HG02571 (cell line): ENCODE results near the gene TPM1.

Experiments used
- ATAC-seq: cut with Tn5 transposase; IDR thresholded peaks from one replicate; pipeline ENCODE4 v1.9.1; 2021; ENCODE audit warnings: mild to moderate bottlenecking, moderate library complexity; ENCODE audit not compliant: unreplicated experiment

The TPM1 gene

DNA sequence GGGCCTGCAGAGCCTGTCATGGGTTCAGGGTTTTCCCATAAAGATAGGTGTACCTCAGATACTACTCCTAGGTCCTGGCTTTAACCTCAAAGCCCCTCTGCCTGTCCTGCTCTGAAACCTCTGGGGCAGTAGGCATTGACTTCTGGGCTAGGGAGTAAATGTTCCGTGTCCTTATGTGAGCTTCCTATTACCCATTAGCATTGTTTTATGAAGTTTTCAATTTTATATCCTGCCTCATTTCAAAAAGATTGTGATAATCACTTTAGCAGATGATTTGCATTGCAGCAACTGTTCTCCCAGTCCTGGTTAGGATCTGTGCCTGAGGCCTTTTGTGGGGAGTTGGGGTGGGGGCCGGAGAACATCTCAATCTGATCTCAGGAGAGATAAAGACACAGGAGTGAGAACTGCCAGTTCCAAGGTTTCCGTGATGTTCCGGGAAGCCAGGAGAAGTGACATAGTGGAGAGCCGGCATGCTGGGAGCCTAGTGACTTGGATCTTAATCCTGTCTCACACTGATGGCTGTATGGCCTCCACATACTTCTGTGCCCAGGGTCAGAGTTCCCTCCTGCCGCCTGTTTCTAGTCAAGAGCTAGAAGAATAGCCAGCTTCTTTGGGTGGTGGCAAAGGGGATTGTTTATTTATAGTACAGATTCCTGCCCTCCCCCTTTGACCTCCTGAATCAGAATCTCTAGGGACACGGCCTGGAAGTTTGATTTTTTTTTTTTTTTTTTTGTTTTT, 10.6 kb downstream of the TPM1 start:
- no peak for ATAC-seq

GRCh38 chr15:63054281-63054683, 11.7 kb downstream of the TPM1 start:
- no peak for ATAC-seq

DNA sequence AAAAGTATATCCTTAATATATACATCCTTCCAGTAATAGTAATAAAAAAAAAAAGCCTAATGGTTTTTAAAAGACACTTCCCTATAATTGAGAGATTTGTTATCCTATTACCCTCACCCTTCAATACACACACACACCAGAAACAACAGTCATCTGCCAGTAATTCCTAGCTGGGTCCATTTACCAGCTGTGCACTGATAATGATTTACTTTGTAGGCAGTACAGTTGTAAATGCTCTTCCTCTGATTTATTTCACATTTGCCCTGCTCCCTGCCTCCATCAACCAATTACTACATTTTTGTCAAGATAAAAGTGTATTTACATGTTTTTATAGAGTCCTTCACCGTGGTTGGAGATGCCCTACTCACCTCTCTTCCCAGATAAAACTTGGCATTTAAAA, 12.4 kb downstream of the TPM1 start:
- ATAC-seq = no peak

GRCh38 chr15:63056829-63057228, 14.3 kb downstream of the TPM1 start:
- no peak for ATAC-seq

- ATAC-seq = no peak
These were observed 15.2 kb downstream of the TPM1 start for GRCh38 chr15:63057468-63058345.

- ATAC-seq = no peak
These were observed 16.5 kb downstream of the TPM1 start for GRCh38 chr15:63059075-63059474.

DNA sequence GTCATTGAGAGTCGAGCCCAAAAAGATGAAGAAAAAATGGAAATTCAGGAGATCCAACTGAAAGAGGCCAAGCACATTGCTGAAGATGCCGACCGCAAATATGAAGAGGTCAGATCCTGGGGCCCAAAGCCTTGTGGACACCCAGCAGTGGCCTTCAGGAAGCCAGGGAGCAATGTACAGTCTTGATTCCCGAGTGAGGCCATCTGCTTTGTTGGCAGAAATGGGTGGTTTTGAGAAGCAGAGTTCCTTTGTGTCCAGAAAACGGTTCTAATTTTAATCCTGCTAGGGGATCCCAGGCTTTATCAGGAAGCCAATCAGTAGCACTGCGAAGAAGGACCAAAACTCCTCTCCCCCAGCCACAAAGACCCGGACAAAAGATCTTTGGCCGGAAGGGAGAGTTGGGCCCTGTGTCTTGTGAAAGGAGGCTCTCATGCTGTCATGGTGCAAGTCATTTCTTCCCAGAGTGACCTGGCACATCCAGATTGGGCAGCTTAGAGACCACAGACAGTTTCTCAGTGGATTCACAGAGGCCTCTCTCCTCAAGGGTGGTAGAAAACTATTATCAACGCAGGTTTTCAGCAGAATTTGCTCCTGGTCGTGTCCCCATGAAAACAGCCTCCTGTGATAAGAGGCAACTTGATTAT, 17.1 kb downstream of the TPM1 start:
- no peak for ATAC-seq

DNA sequence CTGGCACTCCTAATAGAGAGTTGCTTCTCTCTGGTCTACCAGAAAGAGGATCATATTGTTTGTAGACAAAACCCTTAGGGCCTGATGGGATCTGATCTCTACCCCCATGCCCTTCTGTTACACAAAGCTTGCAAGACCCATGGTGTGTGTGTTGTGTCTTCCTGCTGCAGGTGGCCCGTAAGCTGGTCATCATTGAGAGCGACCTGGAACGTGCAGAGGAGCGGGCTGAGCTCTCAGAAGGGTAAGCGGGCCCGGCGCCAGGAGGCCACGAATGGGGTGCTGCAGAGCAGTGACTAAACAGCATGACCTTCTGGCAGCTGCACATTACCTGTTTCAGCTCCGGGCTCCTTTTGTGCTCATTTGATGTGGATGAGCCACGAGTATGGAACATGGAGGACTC, 18.2 kb downstream of the TPM1 start:
- no peak for ATAC-seq

GRCh38 chr15:63061975-63062374, 19.4 kb downstream of the TPM1 start:
- no peak for ATAC-seq

DNA sequence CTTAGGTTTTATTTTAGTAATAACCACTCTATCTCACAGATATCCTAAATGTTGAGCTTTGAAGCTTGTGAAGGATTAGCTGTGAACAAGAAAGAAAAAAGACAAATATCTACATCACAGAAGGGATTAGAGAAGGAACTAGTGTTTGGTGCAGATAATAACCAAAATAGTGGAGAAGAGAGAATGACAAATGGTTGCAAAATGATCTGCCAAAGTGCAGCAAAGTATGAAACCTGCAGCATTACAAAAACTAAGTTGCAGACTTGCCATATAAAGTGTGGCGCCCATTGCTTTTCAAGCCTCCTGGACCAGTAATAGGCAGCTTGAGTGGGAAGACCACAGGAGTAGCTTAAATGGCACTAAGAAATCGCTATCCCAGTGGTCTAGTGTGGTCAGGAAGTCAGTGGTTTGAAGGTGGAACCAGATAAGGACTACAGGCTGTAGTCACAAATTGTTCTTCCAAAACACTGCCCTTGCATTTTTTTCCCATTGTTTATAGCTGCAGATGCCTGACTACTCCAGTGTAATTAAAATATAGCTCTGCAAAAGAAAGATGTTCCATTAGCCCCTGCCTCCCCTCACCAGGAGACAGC, 20.7 kb downstream of the TPM1 start:
- no peak for ATAC-seq

DNA sequence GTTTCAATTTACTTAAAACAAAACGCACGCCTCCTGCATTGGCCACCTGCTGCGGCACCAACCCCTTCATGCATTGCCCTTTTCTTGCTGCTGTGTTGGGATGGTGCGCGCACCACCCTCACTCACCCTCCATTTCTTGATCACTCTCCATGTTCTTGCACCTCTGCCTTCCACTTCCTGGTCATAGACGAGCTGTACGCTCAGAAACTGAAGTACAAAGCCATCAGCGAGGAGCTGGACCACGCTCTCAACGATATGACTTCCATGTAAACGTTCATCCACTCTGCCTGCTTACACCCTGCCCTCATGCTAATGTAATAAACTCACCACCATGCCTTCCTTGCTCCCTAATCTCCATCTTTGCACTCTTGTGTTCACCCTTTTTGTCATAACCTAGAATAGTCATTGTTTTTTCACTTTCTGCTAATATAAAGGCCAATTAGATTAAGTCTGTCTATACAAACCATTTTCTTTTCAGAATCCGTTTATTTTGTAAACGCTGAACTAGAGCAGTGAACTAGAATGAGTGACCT, 21.4 kb downstream of the TPM1 start:
- no peak for ATAC-seq

DNA sequence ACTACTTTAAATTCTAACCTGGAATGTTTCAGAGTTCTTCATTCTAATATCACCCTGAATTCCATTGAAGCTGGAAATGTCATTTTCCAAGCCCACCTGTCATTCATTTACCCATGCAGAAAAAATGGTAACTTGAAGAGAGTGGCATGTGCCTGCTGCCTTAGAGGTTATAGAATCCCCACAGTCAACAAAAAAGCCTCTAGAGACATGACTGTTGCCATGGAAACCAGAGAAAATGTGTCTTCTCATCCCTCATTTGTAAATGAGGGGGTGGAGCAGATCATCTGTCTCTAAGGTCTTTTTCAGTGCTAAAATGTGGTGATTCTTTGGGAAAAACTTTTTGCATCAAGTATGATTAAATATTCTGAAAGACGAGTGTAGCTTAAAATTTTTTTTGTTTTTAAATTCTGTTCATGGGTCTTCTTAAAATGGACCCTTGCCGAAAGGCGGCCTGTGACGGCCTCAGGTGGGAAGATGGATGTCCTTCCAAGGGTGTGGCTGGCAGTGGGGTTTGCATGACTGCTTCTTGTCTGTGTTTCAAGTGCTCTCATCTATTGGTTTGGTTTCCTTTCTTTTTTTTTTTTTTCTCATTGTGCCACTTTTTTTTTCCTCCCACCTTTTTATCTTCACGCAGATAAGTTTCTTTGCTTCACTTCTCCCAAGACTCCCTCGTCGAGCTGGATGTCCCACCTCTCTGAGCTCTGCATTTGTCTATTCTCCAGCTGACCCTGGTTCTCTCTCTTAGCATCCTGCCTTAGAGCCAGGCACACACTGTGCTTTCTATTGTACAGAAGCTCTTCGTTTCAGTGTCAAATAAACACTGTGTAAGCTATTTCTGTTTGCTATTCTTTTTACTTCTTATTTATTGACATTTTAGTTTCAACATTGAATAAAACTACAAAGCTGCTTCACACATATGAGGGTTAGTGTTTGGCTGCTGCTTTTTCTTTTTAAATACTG, 23.0 kb downstream of the TPM1 start:
- no peak for ATAC-seq

DNA sequence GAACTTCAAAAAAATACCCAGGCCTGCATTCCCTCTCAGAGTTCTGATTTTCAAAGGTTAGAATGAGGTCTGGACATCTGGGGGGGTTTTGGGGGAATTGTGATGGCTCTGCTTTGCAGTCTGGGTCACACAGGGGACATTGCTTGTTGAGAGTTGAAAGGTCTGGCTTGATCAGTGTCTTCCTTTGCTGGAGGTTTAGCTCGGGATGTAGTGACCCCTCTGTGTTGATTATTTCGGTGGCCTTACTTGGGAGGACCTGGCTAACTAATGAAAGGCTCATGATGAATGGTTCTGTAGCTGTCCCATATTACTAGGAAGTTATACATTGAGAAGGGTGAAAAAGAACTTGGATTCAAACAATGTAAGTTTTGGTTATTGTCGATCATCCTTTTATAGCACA, 23.7 kb downstream of the TPM1 start:
- no peak for ATAC-seq

DNA sequence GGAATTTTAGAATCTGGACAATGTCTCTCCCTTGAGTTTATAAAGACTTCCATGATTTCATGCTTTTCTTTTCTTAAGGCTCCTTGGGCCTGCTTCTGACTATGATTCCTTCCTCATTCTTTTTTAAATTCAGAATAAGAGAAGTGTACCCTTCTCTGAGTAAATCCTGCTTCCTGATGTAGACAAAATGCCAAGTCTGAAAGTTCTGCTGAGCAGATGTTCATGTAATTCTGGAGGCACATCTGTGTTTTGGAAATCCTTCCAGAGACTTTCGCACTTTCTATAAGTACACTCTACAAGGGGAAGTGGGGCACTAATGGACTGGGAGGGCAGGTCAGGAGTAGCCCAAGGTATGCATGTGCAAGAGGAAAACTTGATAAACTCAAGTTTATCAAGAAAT, 24.8 kb downstream of the TPM1 start:
- ATAC-seq = no peak

DNA sequence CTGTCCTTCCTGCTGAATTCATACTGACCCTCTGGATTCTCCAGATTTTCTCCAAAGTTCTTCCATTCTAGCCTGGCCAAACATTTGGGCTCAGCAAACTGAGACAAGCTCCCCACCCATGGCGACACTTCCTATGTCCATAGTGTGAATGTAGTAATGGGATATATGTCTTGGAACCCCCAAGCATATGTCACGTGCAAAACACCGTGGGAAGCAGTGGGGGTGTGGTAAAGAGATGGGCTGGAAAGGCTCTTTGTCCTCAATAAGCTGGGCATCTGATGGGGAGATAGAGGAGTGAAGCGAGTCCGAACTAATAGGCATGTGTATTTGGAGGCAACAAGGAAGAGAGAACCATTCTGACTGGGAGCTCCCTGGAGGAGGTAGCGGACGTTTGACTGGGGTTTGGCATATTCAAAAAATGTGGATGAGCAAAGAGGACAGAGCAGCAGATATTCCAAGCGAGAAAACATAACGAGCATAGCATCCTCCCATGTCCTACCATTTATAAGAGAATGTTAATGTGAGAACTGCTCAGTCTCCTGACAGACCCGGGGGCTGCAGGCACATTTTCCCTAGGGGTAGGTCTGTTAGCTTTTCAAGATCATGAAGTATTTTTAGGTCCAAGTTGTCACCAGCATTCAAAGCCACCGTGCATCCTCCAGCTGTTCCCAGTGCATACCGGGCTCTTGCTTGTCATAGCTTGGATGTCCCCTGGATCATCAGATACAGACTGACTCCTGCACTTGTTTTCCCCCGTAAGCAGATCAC, 25.6 kb downstream of the TPM1 start:
- no peak for ATAC-seq

GRCh38 chr15:63069616-63070090, 27.1 kb downstream of the TPM1 start:
- no peak for ATAC-seq

GRCh38 chr15:63070681-63071129, 28.2 kb downstream of the TPM1 start:
- ATAC-seq = no peak

DNA sequence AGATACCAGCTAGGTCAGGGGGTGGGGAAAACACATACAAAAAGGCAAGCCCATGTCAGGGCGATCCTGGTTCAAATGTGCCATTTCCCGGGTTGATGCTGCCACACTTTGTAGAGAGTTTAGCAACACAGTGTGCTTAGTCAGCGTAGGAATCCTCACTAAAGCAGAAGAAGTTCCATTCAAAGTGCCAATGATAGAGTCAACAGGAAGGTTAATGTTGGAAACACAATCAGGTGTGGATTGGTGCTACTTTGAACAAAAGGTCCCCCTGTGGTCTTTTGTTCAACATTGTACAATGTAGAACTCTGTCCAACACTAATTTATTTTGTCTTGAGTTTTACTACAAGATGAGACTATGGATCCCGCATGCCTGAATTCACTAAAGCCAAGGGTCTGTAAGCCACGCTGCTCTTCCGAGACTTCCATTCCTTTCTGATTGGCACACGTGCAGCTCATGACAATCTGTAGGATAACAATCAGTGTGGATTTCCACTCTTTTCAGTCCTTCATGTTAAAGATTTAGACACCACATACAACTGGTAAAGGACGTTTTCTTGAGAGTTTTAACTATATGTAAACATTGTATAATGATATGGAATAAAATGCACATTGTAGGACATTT, 28.9 kb downstream of the TPM1 start:
- ATAC-seq = no peak
